ENCODE results near the gene LRP1B.

LRP1B gene

GRCh38 chr2:142131010-142131669 lies at the start of gene LRP1B:
TSS of gene LRP1B (minus strand) at chr2:142131016. CDS start at chr2:142130729, 287 bp downstream.
- DNase-seq (ENCODE audit: low read depth in 3 of 3, low spot score in 1 of 3) = no peak

- no peak for DNase-seq (ENCODE audit: low read depth in 3 of 3, low spot score in 1 of 3)
Measured at GRCh38 chr2:142179686-142180085, 48.9 kb upstream of the LRP1B start.

- DNase-seq (ENCODE audit: low read depth in 3 of 3, low spot score in 1 of 3) = no peak
Measured at GRCh38 chr2:142178604-142179003, 47.8 kb upstream of the LRP1B start.

GRCh38 chr2:142176941-142177340 lies 46.1 kb upstream of the LRP1B start:
- no peak for DNase-seq (ENCODE audit: low read depth in 3 of 3, low spot score in 1 of 3)

GRCh38 chr2:142175813-142176338 lies 45.1 kb upstream of the LRP1B start:
- DNase-seq (ENCODE audit: low read depth in 3 of 3, low spot score in 1 of 3) = no peak

DNA sequence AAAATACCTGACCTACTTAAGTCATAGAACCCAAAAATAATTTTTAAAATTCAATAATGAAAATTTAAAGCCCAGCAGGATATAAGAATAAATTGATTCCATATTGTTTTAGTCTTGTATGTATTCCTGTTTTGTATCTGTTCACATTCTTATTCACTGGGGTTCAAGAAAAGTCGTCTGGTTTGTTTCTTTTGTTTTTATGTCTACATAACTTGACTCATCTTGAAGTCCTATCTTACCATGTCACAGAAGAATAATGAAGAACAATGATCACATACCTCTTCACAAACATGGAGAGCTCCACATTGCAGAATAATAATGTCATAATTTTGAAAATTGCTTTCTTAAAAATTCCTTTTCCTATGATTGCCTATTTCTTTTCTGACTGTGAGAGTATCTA lies 43.4 kb upstream of the LRP1B start:
- DNase-seq (ENCODE audit: low read depth in 3 of 3, low spot score in 1 of 3) = no peak

- DNase-seq (ENCODE audit: low read depth in 3 of 3, low spot score in 1 of 3) = no peak
Measured at GRCh38 chr2:142170847-142171246, 40.0 kb upstream of the LRP1B start.

DNA sequence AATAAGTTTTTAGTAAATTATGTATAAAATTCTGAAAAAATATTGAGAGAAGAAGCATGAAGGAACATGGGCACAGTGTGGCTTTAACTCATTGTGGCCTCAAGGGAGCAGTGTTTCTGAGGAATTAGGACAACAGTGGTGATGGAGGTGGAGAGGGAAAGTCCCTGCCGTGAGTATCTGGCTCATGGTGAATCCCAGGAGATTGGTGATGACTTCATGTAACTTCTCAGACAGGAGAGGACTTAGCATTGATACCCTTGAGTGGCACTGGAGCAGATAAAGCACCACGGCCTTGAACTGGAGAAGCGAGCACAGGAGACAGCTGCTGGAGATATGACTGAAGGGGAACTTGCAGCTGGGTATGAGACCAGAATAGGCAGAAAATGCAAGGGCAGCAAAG lies 35.0 kb upstream of the LRP1B start:
- no peak for DNase-seq (ENCODE audit: low read depth in 3 of 3, low spot score in 1 of 3)

- no peak for DNase-seq (ENCODE audit: low read depth in 3 of 3, low spot score in 1 of 3)
Measured at GRCh38 chr2:142153601-142154000, 22.8 kb upstream of the LRP1B start.

DNA sequence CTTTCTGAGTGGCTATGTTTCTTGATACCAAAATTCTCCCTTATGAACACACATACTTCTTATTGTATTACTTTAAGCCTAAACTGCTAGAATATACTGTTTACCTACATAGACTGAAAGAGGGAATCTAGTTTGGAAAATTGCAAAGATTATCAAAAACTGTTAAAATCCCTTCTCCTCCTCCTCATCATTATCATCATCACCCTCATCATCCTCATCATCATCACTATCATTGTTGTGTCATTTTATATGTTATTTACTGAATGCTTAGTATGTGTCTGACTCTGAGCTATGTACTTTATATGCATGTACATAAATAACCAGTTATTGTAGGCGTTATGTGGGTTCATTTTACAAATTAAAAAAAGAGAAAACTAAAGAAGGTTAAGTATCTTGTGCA lies 19.6 kb upstream of the LRP1B start:
- no peak for DNase-seq (ENCODE audit: low read depth in 3 of 3, low spot score in 1 of 3)

- DNase-seq (ENCODE audit: low read depth in 3 of 3, low spot score in 1 of 3) = no peak
Measured at GRCh38 chr2:142144547-142144946, 13.7 kb upstream of the LRP1B start.

DNA sequence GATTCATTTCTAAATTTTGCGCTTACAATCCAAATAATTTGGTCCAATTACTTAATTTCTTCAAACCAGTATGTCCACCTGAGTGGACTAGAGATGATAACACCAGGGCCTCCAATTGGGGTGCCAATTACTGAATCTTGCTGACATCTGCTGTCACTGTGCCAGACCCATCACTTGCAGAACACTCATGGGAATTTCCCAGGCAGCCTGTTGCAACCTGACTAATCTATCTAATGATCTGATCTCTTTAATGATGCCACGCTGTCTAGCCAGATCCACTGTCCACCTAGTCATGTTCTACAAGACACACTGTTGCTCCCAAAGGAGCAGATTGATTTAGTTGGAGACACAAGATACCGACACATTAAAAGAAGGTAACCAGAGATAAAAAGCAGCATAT lies 11.8 kb upstream of the LRP1B start:
- no peak for DNase-seq (ENCODE audit: low read depth in 3 of 3, low spot score in 1 of 3)

GRCh38 chr2:142140434-142140845 lies 9.6 kb upstream of the LRP1B start:
- no peak for DNase-seq (ENCODE audit: low read depth in 3 of 3, low spot score in 1 of 3)

DNA sequence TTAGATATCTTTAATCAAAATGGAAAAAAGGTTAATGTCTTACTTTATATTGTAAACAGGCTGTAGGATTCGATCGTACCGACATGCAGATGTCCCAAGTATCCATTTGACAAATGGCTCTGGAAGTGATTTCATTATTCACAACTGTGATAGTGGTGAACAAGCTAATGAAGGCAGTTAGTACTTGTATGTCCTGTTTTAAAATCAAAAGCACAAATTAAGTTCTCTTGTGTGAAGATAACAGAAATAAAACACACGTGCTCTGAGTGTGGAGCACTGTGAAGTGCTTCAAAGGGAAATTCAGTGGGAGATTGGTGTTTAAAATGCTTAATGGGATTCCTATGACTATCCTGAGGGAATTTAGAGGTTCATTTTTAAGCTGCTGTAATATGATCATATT lies 8.6 kb upstream of the LRP1B start:
- no peak for DNase-seq (ENCODE audit: low read depth in 3 of 3, low spot score in 1 of 3)

- no peak for DNase-seq (ENCODE audit: low read depth in 3 of 3, low spot score in 1 of 3)
Measured at GRCh38 chr2:142136571-142136970, 5.8 kb upstream of the LRP1B start.

GRCh38 chr2:142134911-142135310 lies 4.1 kb upstream of the LRP1B start:
- DNase-seq (ENCODE audit: low read depth in 3 of 3, low spot score in 1 of 3) = no peak

GRCh38 chr2:142130111-142131009 lies 456 bp downstream of the LRP1B start:
- DNase-seq (ENCODE audit: low read depth in 3 of 3, low spot score in 1 of 3) = no peak

DNA sequence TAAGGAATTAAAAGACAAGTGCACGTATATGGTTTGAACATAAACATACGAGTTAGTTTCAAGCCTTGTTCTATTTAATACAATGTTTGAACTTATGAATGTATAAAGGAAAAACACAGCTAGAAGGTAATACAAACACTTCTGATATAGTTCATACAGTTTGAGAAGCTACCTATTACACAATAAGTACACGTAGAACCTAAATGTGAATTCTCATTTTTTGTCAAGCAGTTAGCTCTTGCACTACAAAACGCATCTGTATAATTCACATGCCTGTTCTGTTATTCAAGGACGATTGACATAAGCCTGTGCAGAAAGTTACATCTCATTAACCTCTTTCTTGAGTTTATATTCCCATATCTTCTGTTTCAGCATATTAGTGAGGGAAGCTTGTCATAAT lies 2.7 kb downstream of the LRP1B start:
- DNase-seq (ENCODE audit: low read depth in 3 of 3, low spot score in 1 of 3) = no peak

- DNase-seq (ENCODE audit: low read depth in 3 of 3, low spot score in 1 of 3) = no peak
Measured at GRCh38 chr2:142127248-142127647, 3.6 kb downstream of the LRP1B start.

GRCh38 chr2:142124706-142125105 lies 6.1 kb downstream of the LRP1B start:
- no peak for DNase-seq (ENCODE audit: low read depth in 3 of 3, low spot score in 1 of 3)

GRCh38 chr2:142119347-142119746 lies 11.5 kb downstream of the LRP1B start:
- no peak for DNase-seq (ENCODE audit: low read depth in 3 of 3, low spot score in 1 of 3)

GRCh38 chr2:142112757-142113221 lies 18.0 kb downstream of the LRP1B start:
- DNase-seq (ENCODE audit: low read depth in 3 of 3, low spot score in 1 of 3) = no peak

Data from stimulated activated CD4-positive, alpha-beta T cell treated with anti-CD3 and anti-CD28 coated beads, TNF-alpha, amount 100 ng/mL, for 1 hour (primary cell).